Measurements from ENCODE around the gene BPIFB6.

Gene BPIFB6

GRCh38 chr20:33064572-33065287 lies 33.3 kb downstream of the BPIFB6 start:
- Mint-ChIP-seq H3K9me3 (no peaks in the 10 kb centered on the region), H3K4me3 (no peak overlapping the region)

GRCh38 chr20:33065785-33066184 lies 34.3 kb downstream of the BPIFB6 start:
- no peak overlapping the region for H3K4me3 Mint-ChIP-seq
- no peak for DNase-seq
- H3K36me3 Mint-ChIP-seq: no peaks in the 10 kb centered on the region
- peaks cover 3% of the 10 kb centered on the region for H3K27me3 Mint-ChIP-seq
- no peaks in the 10 kb centered on the region for H3K9me3 Mint-ChIP-seq
- CTCF ChIA-PET: no interaction called here
- no peak overlapping the region for H3K27ac Mint-ChIP-seq
- no peaks in the 10 kb centered on the region for H3K4me1 Mint-ChIP-seq

More at GRCh38 chr20:33064572-33065287, 33.3 kb downstream of the BPIFB6 start:
- CTCF ChIA-PET: no interaction called here
- H3K27me3 Mint-ChIP-seq: peaks cover 3% of the 10 kb centered on the region
- no peaks in the 10 kb centered on the region for H3K4me1 Mint-ChIP-seq
- H3K36me3 Mint-ChIP-seq: no peaks in the 10 kb centered on the region
- no peak overlapping the region for H3K27ac Mint-ChIP-seq
- DNase-seq: no peak

GRCh38 chr20:33067806-33068205 lies 36.4 kb downstream of the BPIFB6 start:
- no peaks in the 10 kb centered on the region for H3K9me3 Mint-ChIP-seq
- CTCF ChIA-PET: no interaction called here
- H3K27ac Mint-ChIP-seq: no peak overlapping the region
- DNase-seq: no peak
- no peaks in the 10 kb centered on the region for H3K36me3 Mint-ChIP-seq
- H3K4me3 Mint-ChIP-seq: no peak overlapping the region
- H3K27me3 Mint-ChIP-seq: peaks cover 3% of the 10 kb centered on the region
- no peaks in the 10 kb centered on the region for H3K4me1 Mint-ChIP-seq

GRCh38 chr20:33068251-33068939 lies 36.9 kb downstream of the BPIFB6 start:
- no peak overlapping the region for H3K27ac Mint-ChIP-seq
- peaks cover 3% of the 10 kb centered on the region for H3K27me3 Mint-ChIP-seq
- CTCF ChIA-PET: no interaction called here
- H3K4me1 Mint-ChIP-seq: no peaks in the 10 kb centered on the region
- no peaks in the 10 kb centered on the region for H3K36me3 Mint-ChIP-seq
- H3K4me3 Mint-ChIP-seq: no peak overlapping the region
- H3K9me3 Mint-ChIP-seq: no peaks in the 10 kb centered on the region
- no peak for DNase-seq

GRCh38 chr20:33069673-33070072 lies 38.2 kb downstream of the BPIFB6 start:
- DNase-seq: no peak
- H3K27ac Mint-ChIP-seq: no peak overlapping the region
- H3K9me3 Mint-ChIP-seq: no peaks in the 10 kb centered on the region
- CTCF ChIA-PET: no interaction called here
- H3K4me3 Mint-ChIP-seq: no peak overlapping the region
- peaks cover 3% of the 10 kb centered on the region for H3K27me3 Mint-ChIP-seq
- no peaks in the 10 kb centered on the region for H3K36me3 Mint-ChIP-seq
- no peaks in the 10 kb centered on the region for H3K4me1 Mint-ChIP-seq

GRCh38 chr20:33070111-33071053 lies 38.9 kb downstream of the BPIFB6 start:
- CTCF ChIA-PET: no interaction called here
- Mint-ChIP-seq H3K27ac (no peak overlapping the region), H3K27me3 (peaks cover 2% of the 10 kb centered on the region), H3K4me1 (no peaks in the 10 kb centered on the region), H3K9me3 (no peaks in the 10 kb centered on the region), H3K36me3 (no peaks in the 10 kb centered on the region), H3K4me3 (no peak overlapping the region)
- DNase-seq: no peak

GRCh38 chr20:33071198-33071597 lies 39.8 kb downstream of the BPIFB6 start:
- Mint-ChIP-seq H3K9me3 (no peaks in the 10 kb centered on the region), H3K36me3 (no peaks in the 10 kb centered on the region), H3K27me3 (no peaks in the 10 kb centered on the region), H3K4me1 (no peaks in the 10 kb centered on the region), H3K4me3 (no peak overlapping the region), H3K27ac (no peak overlapping the region)
- CTCF ChIA-PET: no interaction called here
- no peak for DNase-seq

GRCh38 chr20:33072362-33072761 lies 40.9 kb downstream of the BPIFB6 start:
- no peak for DNase-seq
- no peak overlapping the region for H3K27ac Mint-ChIP-seq
- H3K4me3 Mint-ChIP-seq: no peak overlapping the region
- H3K27me3 Mint-ChIP-seq: no peaks in the 10 kb centered on the region
- CTCF ChIA-PET: no interaction called here
- no peaks in the 10 kb centered on the region for H3K36me3 Mint-ChIP-seq
- no peaks in the 10 kb centered on the region for H3K9me3 Mint-ChIP-seq
- H3K4me1 Mint-ChIP-seq: no peaks in the 10 kb centered on the region

GRCh38 chr20:33072813-33073212 lies 41.4 kb downstream of the BPIFB6 start:
- H3K27me3 Mint-ChIP-seq: no peaks in the 10 kb centered on the region
- no peaks in the 10 kb centered on the region for H3K9me3 Mint-ChIP-seq
- no peaks in the 10 kb centered on the region for H3K4me1 Mint-ChIP-seq
- H3K36me3 Mint-ChIP-seq: no peaks in the 10 kb centered on the region
- CTCF ChIA-PET: no interaction called here
- DNase-seq: no peak
- H3K27ac Mint-ChIP-seq: no peak overlapping the region
- H3K4me3 Mint-ChIP-seq: no peak overlapping the region

GRCh38 chr20:33074675-33075074 lies 43.2 kb downstream of the BPIFB6 start:
- DNase-seq: no peak
- no peak overlapping the region for H3K27ac Mint-ChIP-seq
- CTCF ChIA-PET: interaction anchor here (1.4 kb wide), 1 partner anchor 172 kb away, joined by 3 read pairs; no protein-coding TSS in a partner anchor
- no peak overlapping the region for H3K4me3 Mint-ChIP-seq
- no peaks in the 10 kb centered on the region for H3K9me3 Mint-ChIP-seq
- H3K36me3 Mint-ChIP-seq: no peaks in the 10 kb centered on the region
- H3K27me3 Mint-ChIP-seq: no peaks in the 10 kb centered on the region
- no peaks in the 10 kb centered on the region for H3K4me1 Mint-ChIP-seq

- H3K4me1 Mint-ChIP-seq: no peaks in the 10 kb centered on the region
These were observed 43.8 kb downstream of the BPIFB6 start for GRCh38 chr20:33075281-33075680.

GRCh38 chr20:33076662-33077372 lies 45.4 kb downstream of the BPIFB6 start:
- Mint-ChIP-seq H3K27ac (no peak overlapping the region), H3K4me1 (no peaks in the 10 kb centered on the region), H3K27me3 (no peaks in the 10 kb centered on the region), H3K4me3 (no peak overlapping the region), H3K9me3 (no peaks in the 10 kb centered on the region), H3K36me3 (no peaks in the 10 kb centered on the region)
- CTCF ChIA-PET: interaction anchor here (1.4 kb wide), 2 partner anchors 131 to 175 kb away, joined by 5 to 7 read pairs; no protein-coding TSS in a partner anchor
- peak; percentile 33 for DNase-seq

More at GRCh38 chr20:33075281-33075680, 43.8 kb downstream of the BPIFB6 start:
- Mint-ChIP-seq H3K36me3 (no peaks in the 10 kb centered on the region), H3K27me3 (no peaks in the 10 kb centered on the region), H3K4me3 (no peak overlapping the region), H3K9me3 (no peaks in the 10 kb centered on the region), H3K27ac (no peak overlapping the region)
- no peak for DNase-seq
- CTCF ChIA-PET: interaction anchor here (1.4 kb wide), 1 partner anchor 130 kb away, joined by 5 read pairs; no protein-coding TSS in a partner anchor

GRCh38 chr20:33079259-33079658 lies 47.8 kb downstream of the BPIFB6 start, which contains the start of gene BPIFB4:
Gene BPIFB4 (plus strand): TSS chr20:33079643. CDS start chr20:33081527, 1,884 bp downstream.
- Mint-ChIP-seq H3K36me3 (no peaks in the 10 kb centered on the region), H3K27ac (no peak within 1 kb of the TSS), H3K27me3 (no peaks in the 10 kb centered on the region), H3K9me3 (no peaks in the 10 kb centered on the region), H3K4me3 (no peak within 1 kb of the TSS), H3K4me1 (no peaks in the 10 kb centered on the region)
- CTCF ChIA-PET: interaction anchor here (0.7 to 1.0 kb wide), 2 partner anchors 133 to 155 kb away, joined by 3 read pairs; no protein-coding TSS in a partner anchor
- no peak for DNase-seq

All from activated naive CD4-positive, alpha-beta T cell treated with anti-CD3 and anti-CD28 coated beads, Interleukin-2, amount 10 ng/mL, durations not matched to agents 7 days and 5 days (primary cell).